ENCODE data around the gene SIX3.
A peak's percentile ranks its signal among the peaks of the same experiment; 100 is the strongest.

The SIX3 gene

GRCh38 chr2:44941551-44942234 lies at the start of gene SIX3:
Gene SIX3 (plus strand): TSS chr2:44941702. CDS start chr2:44942105, 403 bp downstream.
- peak; percentile 99 for DNase-seq

DNA sequence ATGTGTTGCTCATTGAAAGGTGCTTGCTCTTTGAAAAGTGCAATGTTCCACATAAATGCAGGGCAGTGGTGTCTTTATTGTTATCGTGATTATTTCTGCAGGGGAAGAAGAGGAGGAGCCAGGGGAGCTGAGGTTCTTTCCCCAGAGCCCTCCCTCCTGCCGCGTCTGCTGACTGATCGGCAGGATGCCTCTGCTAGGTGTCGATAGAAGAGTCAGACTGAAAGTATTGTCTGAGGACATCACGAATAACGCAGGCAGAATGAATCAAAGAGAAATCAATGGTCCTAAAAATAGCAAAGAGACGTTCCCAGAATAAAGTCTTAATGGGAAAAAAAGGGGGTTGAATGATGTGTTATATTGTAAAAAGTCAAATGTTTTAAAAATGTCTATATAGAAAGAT lies 47.4 kb upstream of the SIX3 start:
- no peak for DNase-seq

- no peak for DNase-seq
Observed at GRCh38 chr2:44895061-44895460, 46.4 kb upstream of the SIX3 start.

DNA sequence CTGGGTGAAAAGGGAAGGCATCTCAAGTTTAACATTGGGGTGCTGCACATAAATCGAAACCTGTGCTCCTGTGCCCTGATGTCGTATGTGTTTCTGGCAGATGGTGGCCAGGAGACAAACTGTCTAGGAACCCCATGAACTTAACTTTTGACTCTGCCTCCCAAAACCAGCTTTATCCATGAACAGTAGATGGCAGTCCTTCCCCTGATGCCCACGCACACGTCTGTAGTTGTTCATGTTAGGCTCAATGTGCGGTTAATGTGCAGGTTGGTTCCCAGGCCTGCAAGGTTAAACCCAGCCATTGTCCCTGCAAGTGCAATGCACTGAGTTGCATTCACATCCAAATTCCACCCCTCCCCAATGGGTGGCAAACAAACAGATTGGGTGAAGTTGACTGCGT lies 44.1 kb upstream of the SIX3 start:
- DNase-seq, result peak; percentile 42

- DNase-seq, result no peak
Observed at GRCh38 chr2:44902217-44903137, 39.0 kb upstream of the SIX3 start.

GRCh38 chr2:44904578-44904977 lies 36.9 kb upstream of the SIX3 start:
- no peak for DNase-seq

- DNase-seq, result peak; percentile 22
Observed at GRCh38 chr2:44906972-44907371, 34.5 kb upstream of the SIX3 start.

- no peak for DNase-seq
Observed at GRCh38 chr2:44909831-44910230, 31.7 kb upstream of the SIX3 start.

DNA sequence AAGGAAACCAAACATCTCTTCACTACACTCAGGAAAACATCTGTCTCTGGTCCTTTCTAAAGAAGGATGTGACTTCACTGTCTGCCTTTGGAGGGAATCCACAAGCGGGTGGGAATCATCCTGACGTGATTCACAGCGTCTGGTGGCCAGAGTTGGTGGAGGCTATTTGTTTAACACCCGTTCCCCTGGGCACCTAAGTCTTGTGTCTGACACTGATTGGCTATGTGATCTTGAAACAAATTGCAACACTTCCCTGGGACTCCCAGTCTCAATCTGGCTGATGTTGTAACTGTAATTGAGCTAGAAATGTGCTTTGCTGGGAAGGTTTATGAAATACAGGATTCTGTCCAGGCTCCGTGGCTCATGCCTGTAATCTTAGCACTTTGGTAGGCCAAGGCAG lies 28.8 kb upstream of the SIX3 start:
- no peak for DNase-seq

GRCh38 chr2:44916291-44916690 lies 25.2 kb upstream of the SIX3 start:
- no peak for DNase-seq

DNA sequence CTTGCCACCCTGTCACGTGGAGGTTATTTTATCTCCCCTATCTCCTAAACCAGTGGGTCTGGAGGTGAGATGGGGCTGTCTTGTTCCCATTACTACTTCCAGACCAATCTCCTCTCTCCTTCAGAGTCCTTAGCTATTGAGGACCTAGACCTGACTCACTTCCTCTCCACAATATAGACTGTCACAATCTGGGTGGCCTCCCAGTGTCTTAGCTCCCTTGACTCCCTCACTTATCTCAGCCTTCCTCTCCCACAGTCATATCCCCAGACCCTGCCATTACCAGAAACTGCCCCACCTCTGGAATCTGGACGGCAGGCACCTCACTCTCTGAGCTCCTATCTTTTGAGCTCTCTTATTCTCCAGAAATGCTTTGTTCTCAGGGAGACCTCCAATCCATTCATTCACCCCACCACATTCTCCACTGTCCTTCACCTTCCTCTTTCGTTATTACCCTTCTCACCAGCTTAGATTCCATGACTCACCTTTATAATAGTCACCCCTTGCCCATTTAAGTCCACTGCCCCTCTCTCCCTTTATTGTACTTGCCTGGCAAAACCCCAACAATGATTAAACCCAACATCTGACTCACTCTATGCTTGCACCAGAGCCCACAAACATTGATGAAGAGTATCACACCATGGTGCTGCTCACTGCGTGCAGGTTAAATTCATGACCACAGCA lies 23.3 kb upstream of the SIX3 start:
- DNase-seq, result no peak

GRCh38 chr2:44920751-44921150 lies 20.8 kb upstream of the SIX3 start:
- no peak for DNase-seq

DNA sequence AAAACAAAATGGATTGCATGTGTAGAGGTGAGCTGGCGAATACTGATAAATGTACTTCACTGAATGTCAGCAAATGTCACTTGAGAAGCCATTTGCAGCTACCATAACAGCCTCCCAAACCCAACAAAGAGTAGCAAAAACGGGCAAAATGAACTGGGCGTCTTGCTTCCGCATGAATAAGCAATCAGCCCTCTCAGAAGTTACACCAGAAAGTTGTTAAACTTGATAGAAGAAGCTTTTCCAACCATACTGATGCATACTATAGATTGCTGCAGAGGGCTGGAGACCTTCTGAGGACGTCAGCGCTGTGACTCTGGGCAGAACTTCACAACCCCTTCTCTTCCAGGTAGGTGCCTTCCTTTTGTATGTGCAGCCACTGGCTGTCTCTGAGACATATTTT lies 18.7 kb upstream of the SIX3 start:
- no peak for DNase-seq

- DNase-seq, result peak; percentile 42
Observed at GRCh38 chr2:44925561-44926136, 15.9 kb upstream of the SIX3 start.

DNA sequence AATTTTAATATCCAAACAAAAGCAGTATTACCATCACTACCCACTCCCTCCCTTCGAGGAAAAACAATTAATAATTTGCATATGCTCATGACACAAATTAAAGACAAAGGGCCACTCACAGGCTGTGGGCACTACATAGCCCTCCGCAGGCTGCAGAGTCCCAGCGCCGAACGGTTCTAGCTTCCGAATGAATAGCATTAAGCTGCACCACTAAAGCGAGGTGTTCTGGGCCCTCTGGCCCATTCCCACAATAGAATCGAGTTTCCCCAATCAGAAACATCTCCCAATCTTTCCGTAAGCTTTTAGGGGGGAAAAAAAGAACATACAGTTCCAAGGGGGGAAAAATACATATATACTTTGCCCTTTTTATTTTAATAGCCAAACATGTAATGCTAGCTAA lies 14.5 kb upstream of the SIX3 start:
- DNase-seq, result no peak

- DNase-seq, result no peak
Observed at GRCh38 chr2:44927985-44928482, 13.5 kb upstream of the SIX3 start.

GRCh38 chr2:44928483-44929158 lies 12.9 kb upstream of the SIX3 start:
- DNase-seq, result peak; percentile 54

GRCh38 chr2:44929159-44929734 lies 12.3 kb upstream of the SIX3 start:
- no peak for DNase-seq

DNA sequence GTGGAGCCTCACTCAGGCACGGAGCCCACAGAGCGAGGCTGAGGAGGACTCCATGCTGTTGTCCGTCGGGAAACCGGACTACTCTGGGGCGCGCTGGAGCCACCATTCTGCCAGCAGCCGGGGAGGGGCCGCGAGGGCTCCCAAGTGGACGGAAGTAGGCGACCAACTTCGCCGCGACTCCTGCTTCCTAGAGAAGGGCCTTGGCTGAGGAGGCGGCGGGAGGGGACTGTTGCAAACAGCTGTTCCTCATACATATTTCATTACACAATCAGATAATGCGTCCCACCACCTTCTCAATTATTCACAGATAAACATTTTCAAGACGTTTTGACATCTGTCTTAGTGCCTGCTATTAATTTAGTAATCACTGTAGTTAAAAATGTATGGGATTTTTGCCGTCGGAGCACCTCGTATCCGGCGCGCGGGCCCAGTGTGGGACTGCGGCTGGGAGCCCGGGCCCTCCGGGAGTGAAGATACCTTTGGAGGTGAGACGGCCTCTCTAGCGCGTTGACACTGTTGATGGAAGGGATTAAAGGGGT lies 11.7 kb upstream of the SIX3 start:
- DNase-seq, result no peak

GRCh38 chr2:44930274-44931197 lies 11.0 kb upstream of the SIX3 start:
- no peak for DNase-seq

Data from NCI-H82 (cell line).